Fibroblast of lung (primary cell): ENCODE measurements around the gene CXCL13. TPM values are rescaled to one million over a fixed set of nuclear protein-coding genes. Genes with fewer than 3 reads are reported as not detected.

Experiments used
- DNase-seq, 2 donors: peaks; one replicate each; pipeline versions ENCODE4 v3.0.0 to v3.0.0-alpha.2; 2010; ENCODE audit warnings: low read depth in 2 of 2
- H2AFZ ChIP-seq: 2 replicates; pipeline ENCODE4 v1.5.1; 2012; ENCODE audit warnings: low read length, control low read depth, inconsistent platforms
- H3K27ac ChIP-seq: 2 replicates; pipeline ENCODE4 v1.5.1; 2011; ENCODE audit warnings: low read length, control low read depth; ENCODE audit not compliant: insufficient read depth
- H3K27me3 ChIP-seq: 2 replicates; pipeline ENCODE4 v1.5.1; 2011; ENCODE audit warnings: mild to moderate bottlenecking, low read length; ENCODE audit not compliant: control insufficient read depth, insufficient read depth
- H3K36me3 ChIP-seq: 2 replicates; pipeline ENCODE4 v1.5.1; 2011; ENCODE audit warnings: low read length; ENCODE audit not compliant: control insufficient read depth, insufficient read depth
- H3K4me1 ChIP-seq: 2 replicates; pipeline ENCODE4 v1.5.1; 2011; ENCODE audit warnings: low read length; ENCODE audit not compliant: control insufficient read depth, insufficient read depth; ENCODE audit errors: extremely low read depth
- H3K4me2 ChIP-seq: 2 replicates; pipeline ENCODE4 v1.5.1; 2011; ENCODE audit warnings: low read length, control low read depth; ENCODE audit not compliant: insufficient read depth; ENCODE audit errors: extremely low read depth
- H3K4me3 ChIP-seq, 4 experiments: fragments of 200-600 bp in 1 of 4; sonication (generic) in 1 of 4; replicated peaks in 1 of 4; 2 replicates each; pipeline ENCODE4 v1.5.1; 2011 to 2016; ENCODE audit warnings: low read length in 4 of 4, low read depth in 3 of 4, mild to moderate bottlenecking in 3 of 4, control low read depth in 2 of 4, inconsistent platforms in 1 of 4, mixed read lengths in 1 of 4; ENCODE audit not compliant: insufficient read depth in 1 of 4; ENCODE audit errors: control extremely low read depth in 1 of 4
- H3K79me2 ChIP-seq: 2 replicates; pipeline ENCODE4 v1.5.1; 2012; ENCODE audit warnings: mild to moderate bottlenecking, low read length, inconsistent platforms; ENCODE audit not compliant: control insufficient read depth, insufficient read depth
- H3K9ac ChIP-seq: 2 replicates; pipeline ENCODE4 v1.5.1; 2011; ENCODE audit warnings: mild to moderate bottlenecking, low read length, control low read depth; ENCODE audit not compliant: insufficient read depth
- H3K9me3 ChIP-seq: 2 replicates; pipeline ENCODE4 v1.5.1; 2012; ENCODE audit warnings: low read depth, low read length; ENCODE audit not compliant: control insufficient read depth, insufficient read depth
- H4K20me1 ChIP-seq: 2 replicates; pipeline ENCODE4 v1.5.1; 2011; ENCODE audit warnings: low read length; ENCODE audit not compliant: control insufficient read depth, insufficient read depth; ENCODE audit errors: extremely low read depth
- CTCF ChIP-seq, 2 donors: IDR thresholded peaks in 1 of 2; conservative IDR thresholded peaks in 1 of 2; 1 replicate in 1 of 2; 2 replicates in 1 of 2; pipeline ENCODE4 v1.5.1; 2011 to 2012; ENCODE audit warnings: low read length in 2 of 2, control low read depth in 1 of 2, inconsistent platforms in 1 of 2, low read depth in 1 of 2, mild to moderate bottlenecking in 1 of 2
- EZH2 ChIP-seq: IDR thresholded peaks from 2 replicates; pipeline ENCODE4 v1.5.1; 2012; ENCODE audit warnings: low read length, control low read depth, mild to moderate bottlenecking; ENCODE audit errors: missing control alignments
- polyA plus RNA-seq, 2 donors: library from polyadenylated mRNA; depleted of rRNA in 1 of 2; stranded (reverse) in 1 of 2; unstranded in 1 of 2; fragments of >200 nt; gene quantifications; 2 replicates each; pipeline ENCODE4 v1.2.1, GENCODE V29; 2011 to 2012; ENCODE audit warnings: missing spikeins in 1 of 2
- total RNA-seq: library from RNA; depleted of rRNA; stranded (reverse); fragments of >200 nt; gene quantifications from 2 replicates; pipeline ENCODE4 v1.2.1, GENCODE V29; 2014

The CXCL13 gene
- total and polyA plus RNA-seq, 2 donors (not counting 1 experiment from before 2014, with no cell fraction given): not detected

DNA sequence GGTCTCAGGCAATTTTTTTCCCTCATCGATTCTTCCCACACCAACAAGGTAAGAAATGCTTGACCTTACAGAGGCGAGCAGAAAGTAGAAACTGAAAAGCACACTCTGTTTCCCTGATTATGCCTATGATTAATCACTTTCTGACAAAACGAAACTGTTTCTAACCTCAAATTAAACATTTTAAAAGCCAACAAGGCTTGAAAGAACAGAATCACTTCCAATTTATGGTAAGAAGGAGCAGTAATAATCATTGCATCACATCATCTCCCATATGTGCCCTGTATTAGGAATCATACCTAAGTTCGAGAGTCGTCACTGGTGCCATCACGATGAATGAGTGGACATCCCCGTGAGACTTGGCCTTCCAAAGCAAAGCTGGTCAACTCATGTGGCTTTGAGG lies 12.5 kb upstream of the CXCL13 start:
- no peaks in the 10 kb centered on the region for H3K9me3 ChIP-seq

DNA sequence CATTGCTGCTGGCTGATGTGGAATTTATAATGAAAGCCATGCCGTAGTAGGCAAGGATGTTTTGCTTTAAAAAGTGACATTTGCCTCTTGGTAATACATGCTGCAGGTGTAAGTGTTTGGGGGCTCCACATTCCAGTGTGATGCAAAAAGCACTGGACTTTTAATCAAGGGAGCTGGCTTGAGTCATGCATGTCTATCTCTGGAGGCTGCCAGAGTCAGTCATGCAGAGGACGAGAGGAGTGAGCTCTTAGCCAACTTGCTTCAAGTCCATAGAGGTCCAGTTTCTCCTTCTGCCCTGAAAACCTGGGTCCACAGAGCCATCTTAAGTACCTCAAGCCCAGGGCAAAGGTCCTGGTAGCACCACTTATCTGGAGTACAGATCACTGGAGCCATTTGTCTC lies 11.6 kb upstream of the CXCL13 start:
- Histone ChIP-seq H3K4me2 (no peak overlapping the region), H2AFZ (no peak overlapping the region), H4K20me1 (no peaks in the 10 kb centered on the region), H3K4me1 (no peaks in the 10 kb centered on the region), H3K27ac (no peak overlapping the region), H3K9ac (no peak overlapping the region), H3K27me3 (no peaks in the 10 kb centered on the region), H3K4me3 (no peak overlapping the region), H3K36me3 (no peaks in the 10 kb centered on the region), H3K9me3 (no peaks in the 10 kb centered on the region), H3K79me2 (no peaks in the 10 kb centered on the region)
- DNase-seq: peak in 1 of 2 donors; percentile 18
- TF ChIP-seq CTCF (conservative IDR thresholded peaks at IDR 0.05 in 1 of 2, IDR thresholded peaks at IDR 0.05 in 1 of 2; ENCODE audit: low read depth in 1 of 2, low read length in 2 of 2) (no peak), EZH2 (no peak)

More for the DNA sequence above, 12.5 kb upstream of the CXCL13 start:
- H3K79me2 ChIP-seq: no peaks in the 10 kb centered on the region
- DNase-seq: peak; percentile 21 to 33
- TF ChIP-seq EZH2 (no peak), CTCF (conservative IDR thresholded peaks at IDR 0.05 in 1 of 2, IDR thresholded peaks at IDR 0.05 in 1 of 2; ENCODE audit: low read depth in 1 of 2, low read length in 2 of 2) (no peak)
- H3K9ac ChIP-seq: no peak overlapping the region
- H3K27ac ChIP-seq: no peak overlapping the region
- H4K20me1 ChIP-seq: no peaks in the 10 kb centered on the region
- H3K4me2 ChIP-seq: no peak overlapping the region
- H3K4me1 ChIP-seq: no peaks in the 10 kb centered on the region
- H3K4me3 ChIP-seq: no peak overlapping the region
- no peak overlapping the region for H2AFZ ChIP-seq
- no peaks in the 10 kb centered on the region for H3K36me3 ChIP-seq
- H3K27me3 ChIP-seq: no peaks in the 10 kb centered on the region

DNA sequence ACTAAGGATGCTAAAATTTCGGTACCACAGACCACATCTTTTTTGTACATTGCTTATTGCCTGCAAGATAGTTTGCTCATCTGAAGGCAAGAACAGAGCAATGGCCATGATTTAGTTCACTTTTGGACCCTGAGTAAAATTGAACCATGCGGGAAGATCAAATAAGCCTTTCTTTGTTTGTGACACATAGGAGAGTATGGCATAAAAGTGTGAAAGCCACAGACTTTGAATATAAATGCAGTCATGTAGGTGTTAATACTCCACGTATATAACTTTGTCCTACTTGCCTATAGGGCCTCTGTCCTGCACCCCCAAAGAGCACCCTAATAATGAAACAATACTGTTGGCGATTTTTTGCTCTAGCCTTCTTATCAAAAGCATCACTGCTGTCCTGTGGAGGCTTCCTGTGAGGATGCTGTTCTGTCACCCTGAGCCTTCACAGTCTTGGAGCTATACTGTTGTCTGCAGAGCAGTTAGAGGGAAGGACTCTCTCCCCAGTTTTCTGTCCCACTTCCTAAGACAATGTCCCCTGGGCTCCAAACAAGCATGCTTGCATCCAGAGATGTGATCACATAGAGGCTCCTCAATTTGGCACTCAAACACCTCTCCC lies 10.2 kb upstream of the CXCL13 start:
- H3K4me3 ChIP-seq: no peak overlapping the region
- H3K36me3 ChIP-seq: no peaks in the 10 kb centered on the region
- H3K27me3 ChIP-seq: no peaks in the 10 kb centered on the region
- TF ChIP-seq CTCF (conservative IDR thresholded peaks at IDR 0.05 in 1 of 2, IDR thresholded peaks at IDR 0.05 in 1 of 2; ENCODE audit: low read depth in 1 of 2, low read length in 2 of 2) (no peak), EZH2 (no peak)
- no peak overlapping the region for H3K9ac ChIP-seq
- no peak overlapping the region for H2AFZ ChIP-seq
- H3K79me2 ChIP-seq: no peaks in the 10 kb centered on the region
- no peaks in the 10 kb centered on the region for H3K9me3 ChIP-seq
- no peaks in the 10 kb centered on the region for H3K4me1 ChIP-seq
- no peak overlapping the region for H3K4me2 ChIP-seq
- no peak overlapping the region for H3K27ac ChIP-seq
- DNase-seq: no peak
- no peaks in the 10 kb centered on the region for H4K20me1 ChIP-seq
